ENCODE measurements around the gene BPIFB6. TPM values are rescaled to one million over a fixed set of nuclear protein-coding genes. Genes with fewer than 3 reads are reported as not detected.

BPIFB6 gene
- total RNA-seq, 1 experiment from 2014 or later: not detected

DNA sequence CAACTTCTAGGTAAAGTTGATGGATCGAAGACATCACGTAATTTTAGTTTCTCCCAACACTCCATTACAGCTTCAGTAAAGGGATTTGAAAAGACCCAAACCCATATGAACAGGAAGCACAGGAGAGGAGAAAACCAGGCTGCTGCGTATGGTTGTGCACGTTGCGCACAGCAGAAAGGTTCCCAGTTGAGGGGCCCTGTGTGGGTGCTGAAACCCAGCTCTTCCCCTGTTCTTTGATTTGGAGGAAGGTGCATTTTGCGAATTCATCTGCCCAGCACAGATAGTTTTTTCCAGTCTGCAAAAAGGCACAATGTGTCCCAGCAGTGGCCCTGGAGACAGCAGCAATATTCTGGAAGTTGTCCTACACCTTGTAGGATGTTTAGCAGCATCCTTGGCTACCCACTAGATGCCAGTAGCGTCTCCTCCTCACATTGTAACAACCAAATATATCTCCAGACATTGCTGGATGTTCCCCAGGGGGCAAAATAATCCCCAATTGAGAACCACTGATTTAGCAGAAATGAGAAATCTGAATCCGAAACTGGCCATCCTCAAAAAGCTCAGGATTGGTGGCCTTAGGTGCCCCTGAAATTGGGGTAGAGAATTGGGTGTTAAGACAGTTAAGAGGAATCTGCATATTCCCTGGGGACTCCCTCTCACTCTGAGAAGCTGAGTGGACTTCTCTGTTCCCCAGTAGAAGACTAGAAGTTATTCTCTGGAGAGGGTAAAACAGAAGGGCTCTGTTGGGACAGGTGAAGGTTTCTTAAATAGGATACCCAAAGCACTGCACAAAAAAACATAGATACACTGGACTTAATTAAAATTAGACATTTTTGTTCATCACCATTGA, 39.4 kb upstream of the BPIFB6 start:
- Histone ChIP-seq H3K27me3 (ENCODE audit: control insufficient read depth, insufficient read depth, low read length) (peaks cover 1% of the 10 kb centered on the region; the same call in 1 of the 2 replicates), H3K4me1 (ENCODE audit: control insufficient read depth, insufficient read depth, low read length) (no peaks in the 10 kb centered on the region), H3K9me3 (ENCODE audit: control insufficient read depth, insufficient read depth, low read depth, low read length) (peaks cover 4% of the 10 kb centered on the region; the same call in 1 of the 2 replicates), H3K27ac (ENCODE audit: low read length) (no peak overlapping the region), H3K4me3 (ENCODE audit: low read depth in 2 of 2, low read length in 2 of 2) (no peak overlapping the region), H3K36me3 (ENCODE audit: control insufficient read depth, insufficient read depth, low read length) (no peaks in the 10 kb centered on the region)
- intact Hi-C loops (cut with micrococcal nuclease; ENCODE audit: unreplicated experiment) (no loop called here), in situ Hi-C loops (cut with HindIII; ENCODE audit: low pct_unique_long_range_greater_than_20kb, low sequenced_read_pairs) (no loop called here)
- no TSS peak for BruUV-seq (replicated peaks)
- no peak for ATAC-seq
- CTCF ChIA-PET: no interaction called here
- POLR2A ChIA-PET: no interaction called here
- TF ChIP-seq, protein P1, sequence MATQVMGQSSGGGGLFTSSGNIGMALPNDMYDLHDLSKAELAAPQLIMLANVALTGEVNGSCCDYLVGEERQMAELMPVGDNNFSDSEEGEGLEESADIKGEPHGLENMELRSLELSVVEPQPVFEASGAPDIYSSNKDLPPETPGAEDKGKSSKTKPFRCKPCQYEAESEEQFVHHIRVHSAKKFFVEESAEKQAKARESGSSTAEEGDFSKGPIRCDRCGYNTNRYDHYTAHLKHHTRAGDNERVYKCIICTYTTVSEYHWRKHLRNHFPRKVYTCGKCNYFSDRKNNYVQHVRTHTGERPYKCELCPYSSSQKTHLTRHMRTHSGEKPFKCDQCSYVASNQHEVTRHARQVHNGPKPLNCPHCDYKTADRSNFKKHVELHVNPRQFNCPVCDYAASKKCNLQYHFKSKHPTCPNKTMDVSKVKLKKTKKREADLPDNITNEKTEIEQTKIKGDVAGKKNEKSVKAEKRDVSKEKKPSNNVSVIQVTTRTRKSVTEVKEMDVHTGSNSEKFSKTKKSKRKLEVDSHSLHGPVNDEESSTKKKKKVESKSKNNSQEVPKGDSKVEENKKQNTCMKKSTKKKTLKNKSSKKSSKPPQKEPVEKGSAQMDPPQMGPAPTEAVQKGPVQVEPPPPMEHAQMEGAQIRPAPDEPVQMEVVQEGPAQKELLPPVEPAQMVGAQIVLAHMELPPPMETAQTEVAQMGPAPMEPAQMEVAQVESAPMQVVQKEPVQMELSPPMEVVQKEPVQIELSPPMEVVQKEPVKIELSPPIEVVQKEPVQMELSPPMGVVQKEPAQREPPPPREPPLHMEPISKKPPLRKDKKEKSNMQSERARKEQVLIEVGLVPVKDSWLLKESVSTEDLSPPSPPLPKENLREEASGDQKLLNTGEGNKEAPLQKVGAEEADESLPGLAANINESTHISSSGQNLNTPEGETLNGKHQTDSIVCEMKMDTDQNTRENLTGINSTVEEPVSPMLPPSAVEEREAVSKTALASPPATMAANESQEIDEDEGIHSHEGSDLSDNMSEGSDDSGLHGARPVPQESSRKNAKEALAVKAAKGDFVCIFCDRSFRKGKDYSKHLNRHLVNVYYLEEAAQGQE (IDR thresholded peaks at IDR 0.05; ENCODE audit: insufficient read depth in 1 of 2, low read depth in 2 of 2, low read length in 1 of 2): no peak
- no peak for TF ChIP-seq TCF7L2 (IDR thresholded peaks at IDR 0.05; ENCODE audit: low read depth, low read length)
- no peak for TF ChIP-seq POLR2AphosphoS5 (IDR thresholded peaks at IDR 0.05; ENCODE audit: low read depth, low read length)
- no peak for DNase-seq (ENCODE audit: low read depth, low spot score)

DNA sequence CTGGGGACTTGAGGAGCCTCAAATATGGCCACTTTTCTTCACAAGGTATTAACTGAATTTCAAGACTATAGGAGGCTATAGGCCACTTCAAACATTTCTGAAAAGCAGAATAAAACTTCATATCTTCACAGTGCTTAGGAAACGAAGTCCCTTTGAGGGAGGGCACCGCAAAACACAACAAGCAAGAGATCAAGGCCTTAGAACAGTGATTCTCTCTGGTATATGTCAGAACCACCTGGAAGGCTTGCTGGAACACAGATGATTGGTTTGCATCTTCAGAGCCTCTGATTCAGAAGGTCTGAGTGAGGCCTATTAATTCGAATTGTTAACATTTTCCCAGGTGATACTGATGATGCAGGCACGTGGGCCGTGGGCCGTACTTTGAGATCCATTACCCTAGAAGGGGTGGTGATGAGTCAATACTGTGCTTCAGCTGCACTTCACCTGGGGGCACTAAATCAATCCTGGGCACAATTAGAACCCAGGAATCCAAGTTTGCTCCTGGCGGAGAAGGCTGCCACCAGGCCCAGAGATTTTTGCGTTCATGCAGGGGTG, 37.9 kb upstream of the BPIFB6 start:
- Histone ChIP-seq H3K27ac (ENCODE audit: low read length) (no peak overlapping the region), H3K4me3 (ENCODE audit: low read depth in 2 of 2, low read length in 2 of 2) (no peak overlapping the region), H3K36me3 (ENCODE audit: control insufficient read depth, insufficient read depth, low read length) (no peaks in the 10 kb centered on the region), H3K9me3 (ENCODE audit: control insufficient read depth, insufficient read depth, low read depth, low read length) (peaks cover 4% of the 10 kb centered on the region; the same call in 1 of the 2 replicates), H3K4me1 (ENCODE audit: control insufficient read depth, insufficient read depth, low read length) (no peaks in the 10 kb centered on the region), H3K27me3 (ENCODE audit: control insufficient read depth, insufficient read depth, low read length) (peaks cover 3% of the 10 kb centered on the region; the same call in 1 of the 2 replicates)
- intact Hi-C loops (cut with micrococcal nuclease; ENCODE audit: unreplicated experiment): no loop called here
- in situ Hi-C loops (cut with HindIII; ENCODE audit: low pct_unique_long_range_greater_than_20kb, low sequenced_read_pairs): no loop called here
- no TSS peak for BruUV-seq (replicated peaks)
- ChIA-PET CTCF (no interaction called here), POLR2A (no interaction called here)
- DNase-seq (ENCODE audit: low read depth, low spot score): no peak
- TF ChIP-seq, protein P1 (IDR thresholded peaks at IDR 0.05; ENCODE audit: insufficient read depth in 1 of 2, low read depth in 2 of 2, low read length in 1 of 2): no peak
- no peak for TF ChIP-seq SIN3A (IDR thresholded peaks at IDR 0.05; ENCODE audit: borderline replicate concordance, insufficient read depth, low read depth, low read length)
- TF ChIP-seq TCF7L2 (IDR thresholded peaks at IDR 0.05; ENCODE audit: low read depth, low read length): no peak
- no peak for TF ChIP-seq POLR2AphosphoS5 (IDR thresholded peaks at IDR 0.05; ENCODE audit: low read depth, low read length)
- TF ChIP-seq, protein P2, sequence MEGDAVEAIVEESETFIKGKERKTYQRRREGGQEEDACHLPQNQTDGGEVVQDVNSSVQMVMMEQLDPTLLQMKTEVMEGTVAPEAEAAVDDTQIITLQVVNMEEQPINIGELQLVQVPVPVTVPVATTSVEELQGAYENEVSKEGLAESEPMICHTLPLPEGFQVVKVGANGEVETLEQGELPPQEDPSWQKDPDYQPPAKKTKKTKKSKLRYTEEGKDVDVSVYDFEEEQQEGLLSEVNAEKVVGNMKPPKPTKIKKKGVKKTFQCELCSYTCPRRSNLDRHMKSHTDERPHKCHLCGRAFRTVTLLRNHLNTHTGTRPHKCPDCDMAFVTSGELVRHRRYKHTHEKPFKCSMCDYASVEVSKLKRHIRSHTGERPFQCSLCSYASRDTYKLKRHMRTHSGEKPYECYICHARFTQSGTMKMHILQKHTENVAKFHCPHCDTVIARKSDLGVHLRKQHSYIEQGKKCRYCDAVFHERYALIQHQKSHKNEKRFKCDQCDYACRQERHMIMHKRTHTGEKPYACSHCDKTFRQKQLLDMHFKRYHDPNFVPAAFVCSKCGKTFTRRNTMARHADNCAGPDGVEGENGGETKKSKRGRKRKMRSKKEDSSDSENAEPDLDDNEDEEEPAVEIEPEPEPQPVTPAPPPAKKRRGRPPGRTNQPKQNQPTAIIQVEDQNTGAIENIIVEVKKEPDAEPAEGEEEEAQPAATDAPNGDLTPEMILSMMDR (IDR thresholded peaks at IDR 0.05): no peak
- ATAC-seq: no peak

Measured in Panc1 (cell line).